Loucy (cell line): ENCODE results near the gene CACNG1.
A peak's percentile ranks its signal among the peaks of the same experiment; 100 is the strongest.

Experiments used
- H2AFZ ChIP-seq: fragments of 200-600 bp; sonication (generic); 2 replicates; pipeline ENCODE4 v1.6.0; 2016; ENCODE audit warnings: antibody characterized with exemption, mild to moderate bottlenecking, low read length, moderate library complexity
- H3F3A ChIP-seq: fragments of 200-600 bp; 2 replicates; pipeline ENCODE4 v1.6.0; 2016; ENCODE audit warnings: antibody characterized with exemption, low read depth, mild to moderate bottlenecking
- H3K27me3 ChIP-seq: fragments of 200-600 bp; sonication (generic); 2 replicates; pipeline ENCODE4 v1.6.1; 2014; ENCODE audit warnings: low read length, mild to moderate bottlenecking; ENCODE audit not compliant: insufficient read depth, poor library complexity, severe bottlenecking
- H3K36me3 ChIP-seq: fragments of 200-600 bp; sonication (generic); 2 replicates; pipeline ENCODE4 v1.6.1; 2016; ENCODE audit warnings: low read length; ENCODE audit not compliant: insufficient read depth
- H3K4me1 ChIP-seq: fragments of 200-600 bp; sonication (generic); 2 replicates; pipeline ENCODE4 v1.5.1; 2014; ENCODE audit warnings: low read length, mild to moderate bottlenecking; ENCODE audit not compliant: insufficient read depth, poor library complexity, severe bottlenecking
- H3K4me2 ChIP-seq: fragments of 200-600 bp; sonication (generic); 2 replicates; pipeline ENCODE4 v1.6.0; 2014; ENCODE audit warnings: antibody characterized with exemption, low read length, low read depth, mild to moderate bottlenecking; ENCODE audit not compliant: poor library complexity, severe bottlenecking
- H3K4me3 ChIP-seq: fragments of 200-600 bp; sonication (generic); 2 replicates; pipeline ENCODE4 v1.5.1; 2014; ENCODE audit warnings: low read length, mild to moderate bottlenecking, mixed read lengths; ENCODE audit not compliant: poor library complexity, severe bottlenecking
- H3K79me2 ChIP-seq: fragments of 200-600 bp; sonication (generic); 2 replicates; pipeline ENCODE4 v1.6.1; 2014; ENCODE audit warnings: low read length; ENCODE audit not compliant: insufficient read depth
- H3K9ac ChIP-seq: fragments of 200-600 bp; sonication (generic); 2 replicates; pipeline ENCODE4 v1.6.0; 2014; ENCODE audit warnings: mild to moderate bottlenecking, low read depth, low read length, moderate library complexity; ENCODE audit not compliant: poor library complexity, severe bottlenecking
- H3K9me2 ChIP-seq: fragments of 200-600 bp; sonication (generic); replicated peaks from 2 replicates; pipeline ENCODE4 v1.6.1; 2016; ENCODE audit warnings: low read depth, low read length, mixed read lengths
- H3K9me3 ChIP-seq: fragments of 200-600 bp; sonication (generic); 2 replicates; pipeline ENCODE4 v1.6.1; 2014; ENCODE audit warnings: mild to moderate bottlenecking, antibody characterized with exemption, low read length, low read depth; ENCODE audit not compliant: insufficient read depth
- H4K20me1 ChIP-seq: fragments of 200-600 bp; sonication (generic); 2 replicates; pipeline ENCODE4 v1.6.0; 2014; ENCODE audit warnings: antibody characterized with exemption, low read length, mild to moderate bottlenecking; ENCODE audit not compliant: insufficient read depth, poor library complexity, severe bottlenecking
- EZH2phosphoT487 ChIP-seq: fragments of 200-600 bp; IDR thresholded peaks from 2 replicates; pipeline ENCODE4 v1.6.1; 2018; ENCODE audit warnings: antibody characterized with exemption, mild to moderate bottlenecking, moderate library complexity, borderline replicate concordance
- TF ChIP-seq, protein P1 (sequence below): fragments of 200-600 bp; sonication (generic); conservative IDR thresholded peaks from 2 replicates; pipeline ENCODE4 v1.5.1; 2014; ENCODE audit warnings: mild to moderate bottlenecking, antibody characterized with exemption, low read length

CACNG1 gene

DNA sequence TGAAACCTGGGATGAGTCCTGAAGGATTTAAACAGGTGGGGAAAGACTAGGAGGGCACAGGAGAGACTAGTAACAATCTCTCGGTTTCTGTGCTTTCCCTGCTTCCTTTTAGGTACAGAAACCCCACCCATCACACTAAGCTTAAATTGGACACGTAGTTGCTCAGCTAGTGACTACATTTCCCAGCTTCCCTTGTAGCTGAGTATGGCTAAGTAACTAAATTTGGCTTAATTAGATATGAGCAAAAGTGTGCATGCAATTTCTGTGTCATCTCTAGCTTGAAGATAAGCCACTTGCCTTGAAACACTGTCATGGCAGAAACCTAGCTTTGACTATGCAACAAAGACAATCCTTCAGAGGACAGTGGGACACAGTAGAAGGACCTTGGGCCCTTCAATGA lies 36.5 kb downstream of the CACNG1 start:
- Histone ChIP-seq H3K9me2 (no peaks in the 10 kb centered on the region), H4K20me1 (peaks cover 11% of the 10 kb centered on the region), H3K9ac (no peak overlapping the region), H3K36me3 (peaks cover 50% of the 10 kb centered on the region; the same call in 1 of the 2 replicates), H2AFZ (no peak overlapping the region), H3K4me2 (no peak overlapping the region), H3K27me3 (no peaks in the 10 kb centered on the region), H3K9me3 (no peaks in the 10 kb centered on the region), H3K4me3 (no peak overlapping the region), H3K79me2 (no peaks in the 10 kb centered on the region), H3K4me1 (peaks cover 15% of the 10 kb centered on the region), H3F3A (no peaks in the 10 kb centered on the region)
- TF ChIP-seq, protein P1, sequence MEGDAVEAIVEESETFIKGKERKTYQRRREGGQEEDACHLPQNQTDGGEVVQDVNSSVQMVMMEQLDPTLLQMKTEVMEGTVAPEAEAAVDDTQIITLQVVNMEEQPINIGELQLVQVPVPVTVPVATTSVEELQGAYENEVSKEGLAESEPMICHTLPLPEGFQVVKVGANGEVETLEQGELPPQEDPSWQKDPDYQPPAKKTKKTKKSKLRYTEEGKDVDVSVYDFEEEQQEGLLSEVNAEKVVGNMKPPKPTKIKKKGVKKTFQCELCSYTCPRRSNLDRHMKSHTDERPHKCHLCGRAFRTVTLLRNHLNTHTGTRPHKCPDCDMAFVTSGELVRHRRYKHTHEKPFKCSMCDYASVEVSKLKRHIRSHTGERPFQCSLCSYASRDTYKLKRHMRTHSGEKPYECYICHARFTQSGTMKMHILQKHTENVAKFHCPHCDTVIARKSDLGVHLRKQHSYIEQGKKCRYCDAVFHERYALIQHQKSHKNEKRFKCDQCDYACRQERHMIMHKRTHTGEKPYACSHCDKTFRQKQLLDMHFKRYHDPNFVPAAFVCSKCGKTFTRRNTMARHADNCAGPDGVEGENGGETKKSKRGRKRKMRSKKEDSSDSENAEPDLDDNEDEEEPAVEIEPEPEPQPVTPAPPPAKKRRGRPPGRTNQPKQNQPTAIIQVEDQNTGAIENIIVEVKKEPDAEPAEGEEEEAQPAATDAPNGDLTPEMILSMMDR = no peak
- TF ChIP-seq EZH2phosphoT487 = no peak

DNA sequence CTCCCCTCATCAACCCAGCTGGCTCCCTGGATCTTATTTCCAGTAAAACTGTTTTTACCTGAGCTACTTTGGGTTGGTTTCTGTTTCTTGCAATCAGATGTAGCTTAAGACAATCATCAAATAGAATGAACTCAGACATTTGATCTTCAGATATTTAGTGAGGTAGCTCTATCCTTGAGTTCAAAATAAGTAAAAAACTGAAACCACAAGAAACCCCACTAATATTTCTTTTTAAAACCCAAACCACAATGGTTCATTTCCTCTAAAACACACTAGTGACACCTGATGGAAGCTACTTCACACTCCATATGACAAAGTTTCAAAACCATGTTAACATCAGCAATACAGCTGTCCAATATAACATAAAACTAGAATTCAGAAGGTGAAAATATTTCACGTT lies 37.8 kb downstream of the CACNG1 start:
- no peaks in the 10 kb centered on the region for H3K27me3 ChIP-seq
- H3F3A ChIP-seq = no peaks in the 10 kb centered on the region
- H2AFZ ChIP-seq = no peak overlapping the region
- H3K9me3 ChIP-seq = no peaks in the 10 kb centered on the region
- peak overlapping the region; percentile 10 for H3K4me3 ChIP-seq
- TF ChIP-seq EZH2phosphoT487 = no peak
- TF ChIP-seq, protein P1 = peak; percentile 58
- peaks cover 11% of the 10 kb centered on the region for H4K20me1 ChIP-seq
- no peaks in the 10 kb centered on the region for H3K9me2 ChIP-seq
- peak overlapping the region; percentile 41 for H3K4me2 ChIP-seq
- peaks cover 50% of the 10 kb centered on the region; the same call in 1 of the 2 replicates for H3K36me3 ChIP-seq
- no peaks in the 10 kb centered on the region for H3K79me2 ChIP-seq
- H3K9ac ChIP-seq = no peak overlapping the region
- peaks cover 15% of the 10 kb centered on the region for H3K4me1 ChIP-seq

DNA sequence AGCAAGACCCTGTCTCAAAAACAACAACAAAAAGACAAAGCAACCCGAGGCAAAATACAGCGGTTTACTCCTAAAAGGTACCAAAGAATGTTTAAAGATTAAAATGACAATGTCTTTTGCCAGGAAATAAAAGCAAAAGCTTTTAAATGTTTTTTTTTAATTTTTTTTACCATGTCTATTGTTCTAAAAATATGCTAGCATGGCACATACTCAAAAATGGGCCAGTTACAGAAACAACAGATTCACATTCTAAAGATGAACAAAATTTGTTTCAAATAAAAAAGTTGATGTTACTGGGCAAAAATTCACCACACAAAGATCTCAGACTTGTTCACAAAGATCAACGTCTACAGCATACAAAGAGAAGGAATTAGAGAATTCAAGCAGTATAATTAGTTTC lies 41.1 kb downstream of the CACNG1 start:
- no peaks in the 10 kb centered on the region for H3K9me3 ChIP-seq
- peaks cover 9% of the 10 kb centered on the region for H4K20me1 ChIP-seq
- peaks cover 54% of the 10 kb centered on the region; the same call in 1 of the 2 replicates for H3K36me3 ChIP-seq
- no peak for TF ChIP-seq EZH2phosphoT487
- TF ChIP-seq, protein P1 = no peak
- peaks cover 15% of the 10 kb centered on the region for H3K4me1 ChIP-seq
- H2AFZ ChIP-seq = no peak overlapping the region
- no peaks in the 10 kb centered on the region; the same call in none of the 2 replicates for H3K79me2 ChIP-seq
- H3K4me3 ChIP-seq = no peak overlapping the region
- H3K9me2 ChIP-seq = no peaks in the 10 kb centered on the region
- H3F3A ChIP-seq = no peaks in the 10 kb centered on the region
- H3K9ac ChIP-seq = no peak overlapping the region
- H3K4me2 ChIP-seq = no peak overlapping the region
- H3K27me3 ChIP-seq = no peaks in the 10 kb centered on the region
